ENCODE results near the gene GPRASP2. TPM values are rescaled to one million over a fixed set of nuclear protein-coding genes. Genes with fewer than 3 reads are reported as not detected.
"Not testable (repeated sequence)": the region's sequence is repeated elsewhere in the genome, so short reads cannot be mapped to it uniquely, and the experiment has no call there.

The GPRASP2 gene
- total RNA-seq, 1 experiment from 2014 or later: 7.4 TPM

DNA sequence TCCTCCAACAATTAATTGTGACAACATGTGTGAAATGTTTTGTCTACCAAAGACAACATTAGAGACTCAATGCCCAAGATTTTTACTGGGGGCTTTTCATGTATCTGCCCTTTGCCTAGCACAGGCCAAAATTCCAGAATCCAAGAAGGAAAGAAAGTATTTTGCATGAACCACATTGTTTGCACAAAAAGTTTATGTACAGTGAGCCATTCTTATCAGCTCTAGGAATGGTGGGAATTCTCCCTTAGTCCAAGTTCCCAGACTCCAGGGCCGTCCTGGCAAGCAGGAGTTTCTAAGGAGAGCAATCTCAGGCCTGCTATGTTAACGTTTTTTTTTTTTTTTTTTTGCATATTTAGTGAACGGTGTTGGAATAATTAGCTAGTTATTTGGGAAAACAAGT lies 39.4 kb upstream of the GPRASP2 start:
- peak; percentile 53; the same call in 1 of the 2 replicates for ATAC-seq
- H3K4me1 ChIP-seq (ENCODE audit: control insufficient read depth, insufficient read depth, low read length): 0 out of 2 replicates have a peak, but pooled peaks cover 5% of the 10 kb centered on the region
- H3K4me3 ChIP-seq (ENCODE audit: low read depth in 2 of 2, low read length in 2 of 2): no peak overlapping the region
- DNase-seq (ENCODE audit: low read depth, low spot score): no peak
- no peak overlapping the region for H3K27ac ChIP-seq (ENCODE audit: low read length)
- no TSS peak for BruUV-seq (replicated peaks)
- no peaks in the 10 kb centered on the region for H3K36me3 ChIP-seq (ENCODE audit: control insufficient read depth, insufficient read depth, low read length)
- intact Hi-C loops (cut with micrococcal nuclease; ENCODE audit: unreplicated experiment) (no loop called here), in situ Hi-C loops (cut with HindIII; ENCODE audit: low pct_unique_long_range_greater_than_20kb, low sequenced_read_pairs) (no loop called here)
- H3K27me3 ChIP-seq (ENCODE audit: control insufficient read depth, insufficient read depth, low read length): no peaks in the 10 kb centered on the region
- ChIA-PET CTCF (no interaction called here), POLR2A (interaction anchor here (0.6 kb wide), 1 partner anchor 73 kb away, joined by 5 read pairs; no protein-coding TSS in a partner anchor)
- no peaks in the 10 kb centered on the region for H3K9me3 ChIP-seq (ENCODE audit: control insufficient read depth, insufficient read depth, low read depth, low read length)
- TF ChIP-seq, protein P1, sequence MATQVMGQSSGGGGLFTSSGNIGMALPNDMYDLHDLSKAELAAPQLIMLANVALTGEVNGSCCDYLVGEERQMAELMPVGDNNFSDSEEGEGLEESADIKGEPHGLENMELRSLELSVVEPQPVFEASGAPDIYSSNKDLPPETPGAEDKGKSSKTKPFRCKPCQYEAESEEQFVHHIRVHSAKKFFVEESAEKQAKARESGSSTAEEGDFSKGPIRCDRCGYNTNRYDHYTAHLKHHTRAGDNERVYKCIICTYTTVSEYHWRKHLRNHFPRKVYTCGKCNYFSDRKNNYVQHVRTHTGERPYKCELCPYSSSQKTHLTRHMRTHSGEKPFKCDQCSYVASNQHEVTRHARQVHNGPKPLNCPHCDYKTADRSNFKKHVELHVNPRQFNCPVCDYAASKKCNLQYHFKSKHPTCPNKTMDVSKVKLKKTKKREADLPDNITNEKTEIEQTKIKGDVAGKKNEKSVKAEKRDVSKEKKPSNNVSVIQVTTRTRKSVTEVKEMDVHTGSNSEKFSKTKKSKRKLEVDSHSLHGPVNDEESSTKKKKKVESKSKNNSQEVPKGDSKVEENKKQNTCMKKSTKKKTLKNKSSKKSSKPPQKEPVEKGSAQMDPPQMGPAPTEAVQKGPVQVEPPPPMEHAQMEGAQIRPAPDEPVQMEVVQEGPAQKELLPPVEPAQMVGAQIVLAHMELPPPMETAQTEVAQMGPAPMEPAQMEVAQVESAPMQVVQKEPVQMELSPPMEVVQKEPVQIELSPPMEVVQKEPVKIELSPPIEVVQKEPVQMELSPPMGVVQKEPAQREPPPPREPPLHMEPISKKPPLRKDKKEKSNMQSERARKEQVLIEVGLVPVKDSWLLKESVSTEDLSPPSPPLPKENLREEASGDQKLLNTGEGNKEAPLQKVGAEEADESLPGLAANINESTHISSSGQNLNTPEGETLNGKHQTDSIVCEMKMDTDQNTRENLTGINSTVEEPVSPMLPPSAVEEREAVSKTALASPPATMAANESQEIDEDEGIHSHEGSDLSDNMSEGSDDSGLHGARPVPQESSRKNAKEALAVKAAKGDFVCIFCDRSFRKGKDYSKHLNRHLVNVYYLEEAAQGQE (IDR thresholded peaks at IDR 0.05; ENCODE audit: insufficient read depth in 1 of 2, low read depth in 2 of 2, low read length in 1 of 2): no peak
- TF ChIP-seq, protein P2, sequence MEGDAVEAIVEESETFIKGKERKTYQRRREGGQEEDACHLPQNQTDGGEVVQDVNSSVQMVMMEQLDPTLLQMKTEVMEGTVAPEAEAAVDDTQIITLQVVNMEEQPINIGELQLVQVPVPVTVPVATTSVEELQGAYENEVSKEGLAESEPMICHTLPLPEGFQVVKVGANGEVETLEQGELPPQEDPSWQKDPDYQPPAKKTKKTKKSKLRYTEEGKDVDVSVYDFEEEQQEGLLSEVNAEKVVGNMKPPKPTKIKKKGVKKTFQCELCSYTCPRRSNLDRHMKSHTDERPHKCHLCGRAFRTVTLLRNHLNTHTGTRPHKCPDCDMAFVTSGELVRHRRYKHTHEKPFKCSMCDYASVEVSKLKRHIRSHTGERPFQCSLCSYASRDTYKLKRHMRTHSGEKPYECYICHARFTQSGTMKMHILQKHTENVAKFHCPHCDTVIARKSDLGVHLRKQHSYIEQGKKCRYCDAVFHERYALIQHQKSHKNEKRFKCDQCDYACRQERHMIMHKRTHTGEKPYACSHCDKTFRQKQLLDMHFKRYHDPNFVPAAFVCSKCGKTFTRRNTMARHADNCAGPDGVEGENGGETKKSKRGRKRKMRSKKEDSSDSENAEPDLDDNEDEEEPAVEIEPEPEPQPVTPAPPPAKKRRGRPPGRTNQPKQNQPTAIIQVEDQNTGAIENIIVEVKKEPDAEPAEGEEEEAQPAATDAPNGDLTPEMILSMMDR (IDR thresholded peaks at IDR 0.05): no peak
- no peak for TF ChIP-seq POLR2AphosphoS5 (IDR thresholded peaks at IDR 0.05; ENCODE audit: low read depth, low read length)
- TF ChIP-seq TCF7L2 (IDR thresholded peaks at IDR 0.05; ENCODE audit: low read depth, low read length): no peak
- TF ChIP-seq SIN3A (IDR thresholded peaks at IDR 0.05; ENCODE audit: borderline replicate concordance, insufficient read depth, low read depth, low read length): no peak

DNA sequence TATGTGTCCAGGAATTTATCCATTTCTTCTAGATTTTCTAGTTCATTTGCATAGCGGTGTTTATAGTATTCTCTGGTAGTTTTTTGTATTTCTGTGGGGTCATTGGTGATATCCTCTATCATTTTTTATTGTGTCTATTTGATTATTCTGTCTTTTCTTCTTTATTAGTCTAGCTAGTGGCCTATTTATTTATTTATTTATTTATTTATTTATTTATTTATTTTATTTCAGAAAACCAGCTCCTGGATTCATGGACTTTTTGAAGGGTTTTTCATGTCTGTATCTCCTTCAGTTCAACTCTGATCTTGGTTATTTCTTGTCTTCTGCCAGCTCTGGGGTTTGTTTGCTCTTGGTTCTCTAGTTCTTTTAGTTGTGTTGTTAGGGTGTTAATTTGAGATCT lies 34.8 kb upstream of the GPRASP2 start:
- H3K27me3 ChIP-seq (ENCODE audit: control insufficient read depth, insufficient read depth, low read length); H3K9me3 ChIP-seq (ENCODE audit: control insufficient read depth, insufficient read depth, low read depth, low read length); H3K4me3 ChIP-seq (ENCODE audit: low read depth in 2 of 2, low read length in 2 of 2); ATAC-seq; in situ Hi-C loops (cut with HindIII; ENCODE audit: low pct_unique_long_range_greater_than_20kb, low sequenced_read_pairs); DNase-seq (ENCODE audit: low read depth, low spot score); H3K36me3 ChIP-seq (ENCODE audit: control insufficient read depth, insufficient read depth, low read length); POLR2A ChIA-PET; H3K4me1 ChIP-seq (ENCODE audit: control insufficient read depth, insufficient read depth, low read length); H3K27ac ChIP-seq (ENCODE audit: low read length); CTCF ChIA-PET; BruUV-seq (replicated peaks); intact Hi-C loops (cut with micrococcal nuclease; ENCODE audit: unreplicated experiment): not testable (repeated sequence)

DNA sequence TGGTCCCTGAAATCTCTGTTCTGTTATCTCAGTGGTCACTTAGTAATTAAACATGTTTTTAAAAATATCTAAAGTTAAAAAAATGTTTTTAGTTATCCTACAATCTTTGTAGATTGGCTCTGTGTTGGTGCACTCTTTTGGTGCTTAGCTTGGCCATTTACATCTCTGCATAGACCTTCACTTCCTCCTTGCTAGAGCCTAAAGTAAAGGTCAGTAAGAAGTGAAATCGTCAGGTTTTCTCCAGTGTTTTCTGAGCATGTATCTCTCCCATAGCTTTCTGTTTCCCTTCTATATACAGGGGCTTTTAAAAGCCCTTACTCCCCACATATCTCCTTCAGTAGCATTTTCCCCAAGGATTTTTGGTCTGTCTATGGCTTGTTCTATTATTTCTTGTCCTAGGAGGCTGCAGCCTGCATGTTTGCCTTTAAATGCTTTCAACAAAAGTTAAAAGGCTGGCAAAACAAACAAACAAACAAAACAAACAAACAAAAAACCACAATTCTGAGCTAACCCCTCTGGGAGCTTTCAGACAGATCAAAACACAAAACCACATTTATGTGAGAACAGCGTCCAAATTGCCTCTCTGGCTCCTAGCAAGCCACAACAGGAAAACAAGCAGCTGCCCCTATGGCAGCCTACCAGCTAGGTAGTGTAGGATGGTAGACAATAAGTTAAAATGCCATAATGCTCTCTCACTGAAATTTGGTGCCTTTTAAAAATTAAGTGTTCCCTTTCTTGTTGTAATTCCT lies 27.3 kb upstream of the GPRASP2 start:
- ATAC-seq (peak; percentile 87), DNase-seq (ENCODE audit: low read depth, low spot score) (no peak)
- no peak overlapping the region for H3K27ac ChIP-seq (ENCODE audit: low read length)
- no peaks in the 10 kb centered on the region for H3K27me3 ChIP-seq (ENCODE audit: control insufficient read depth, insufficient read depth, low read length)
- intact Hi-C loops (cut with micrococcal nuclease; ENCODE audit: unreplicated experiment): no loop called here
- BruUV-seq (replicated peaks): no TSS peak
- no peaks in the 10 kb centered on the region; the same call in 1 of the 2 replicates for H3K4me1 ChIP-seq (ENCODE audit: control insufficient read depth, insufficient read depth, low read length)
- H3K36me3 ChIP-seq (ENCODE audit: control insufficient read depth, insufficient read depth, low read length): no peaks in the 10 kb centered on the region
- H3K9me3 ChIP-seq (ENCODE audit: control insufficient read depth, insufficient read depth, low read depth, low read length): peaks cover 7% of the 10 kb centered on the region; the same call in 1 of the 2 replicates
- no peak for TF ChIP-seq POLR2AphosphoS5 (IDR thresholded peaks at IDR 0.05; ENCODE audit: low read depth, low read length)
- peak; percentile 95 for TF ChIP-seq TCF7L2 (IDR thresholded peaks at IDR 0.05; ENCODE audit: low read depth, low read length)
- no peak overlapping the region for H3K4me3 ChIP-seq (ENCODE audit: low read depth in 2 of 2, low read length in 2 of 2)
- ChIA-PET CTCF (no interaction called here), POLR2A (no interaction called here)
- in situ Hi-C loops (cut with HindIII; ENCODE audit: low pct_unique_long_range_greater_than_20kb, low sequenced_read_pairs): no loop called here

Data from Panc1 (cell line).